DND-41 (cell line): ENCODE measurements around the gene CIDEC.
A peak's percentile ranks its signal among the peaks of the same experiment; 100 is the strongest.
"Not testable (repeated sequence)": the region's sequence is repeated elsewhere in the genome, so short reads cannot be mapped to it uniquely, and the experiment has no call there.

Source experiments
- ATAC-seq: fragments of 200-7000 bp; cut with Tn5 transposase; 3 replicates; pipeline ENCODE4 v1.9.1; 2021; ENCODE audit warnings: low read depth; ENCODE audit not compliant: insufficient read depth
- DNase-seq: peaks from one replicate; pipeline ENCODE4 v3.0.0-alpha.2; 2020
- H2AFZ ChIP-seq: 2 replicates; pipeline ENCODE4 v1.6.0; 2012; ENCODE audit warnings: low read depth, low read length
- H3K27ac ChIP-seq: 2 replicates; pipeline ENCODE4 v1.5.1; 2012; ENCODE audit warnings: low read length, inconsistent platforms
- H3K27me3 ChIP-seq: fragments of 200-600 bp; sonication (generic); 2 replicates; pipeline ENCODE4 v1.6.0; 2012; ENCODE audit warnings: low read length, mild to moderate bottlenecking, inconsistent platforms; ENCODE audit not compliant: insufficient read depth, poor library complexity
- H3K36me3 ChIP-seq: 2 replicates; pipeline ENCODE4 v1.5.1; 2012; ENCODE audit warnings: low read length, inconsistent platforms; ENCODE audit not compliant: insufficient read depth
- H3K4me1 ChIP-seq: 2 replicates; pipeline ENCODE4 v1.5.1; 2012; ENCODE audit warnings: mild to moderate bottlenecking, low read length; ENCODE audit not compliant: insufficient read depth
- H3K4me2 ChIP-seq: 2 replicates; pipeline ENCODE4 v1.6.0; 2012; ENCODE audit warnings: mild to moderate bottlenecking, moderate library complexity, low read length, inconsistent platforms; ENCODE audit not compliant: insufficient read depth
- H3K4me3 ChIP-seq, 2 experiments: fragments of 200-600 bp in 1 of 2; shearing (Covaris generic) in 1 of 2; 2 replicates each; pipeline ENCODE4 v1.5.1; 2012 to 2016; ENCODE audit warnings: inconsistent platforms in 2 of 2, low read length in 2 of 2, mild to moderate bottlenecking in 2 of 2, low read depth in 1 of 2, moderate library complexity in 1 of 2
- H3K79me2 ChIP-seq: 2 replicates; pipeline ENCODE4 v1.6.0; 2012; ENCODE audit warnings: low read length, inconsistent platforms; ENCODE audit not compliant: insufficient read depth
- H3K9ac ChIP-seq: 2 replicates; pipeline ENCODE4 v1.6.0; 2012; ENCODE audit warnings: low read depth, mild to moderate bottlenecking, inconsistent platforms, low read length, moderate library complexity
- H3K9me3 ChIP-seq: 2 replicates; pipeline ENCODE4 v1.5.1; 2012; ENCODE audit warnings: low read length, moderate library complexity, mild to moderate bottlenecking, inconsistent platforms; ENCODE audit not compliant: insufficient read depth, severe bottlenecking
- H4K20me1 ChIP-seq: 2 replicates; pipeline ENCODE4 v1.6.0; 2012; ENCODE audit warnings: low read length; ENCODE audit not compliant: insufficient read depth
- CTCF ChIP-seq: IDR thresholded peaks from 2 replicates; pipeline ENCODE4 v1.5.1; 2012; ENCODE audit warnings: borderline replicate concordance, low read length, moderate library complexity, mild to moderate bottlenecking; ENCODE audit not compliant: poor library complexity, severe bottlenecking; ENCODE audit errors: extremely low read depth
- EZH2 ChIP-seq: IDR thresholded peaks from 3 replicates; pipeline ENCODE4 v1.6.1; 2012; ENCODE audit warnings: borderline replicate concordance, low read depth, mild to moderate bottlenecking, moderate library complexity, low read length, inconsistent platforms; ENCODE audit not compliant: severe bottlenecking

CIDEC gene

GRCh38 chr3:9852528-9852927 is 27.5 kb downstream of the CIDEC start:
- Histone ChIP-seq H3K9me3 (no peaks in the 10 kb centered on the region), H4K20me1 (no peaks in the 10 kb centered on the region), H3K4me1 (no peaks in the 10 kb centered on the region), H3K9ac (no peak overlapping the region), H3K27me3 (no peaks in the 10 kb centered on the region), H3K79me2 (no peaks in the 10 kb centered on the region), H3K4me3 (no peak overlapping the region), H2AFZ (no peak overlapping the region), H3K4me2 (no peak overlapping the region), H3K27ac (no peak overlapping the region), H3K36me3 (no peaks in the 10 kb centered on the region)
- DNase-seq, result no peak
- no peak for ATAC-seq
- no peak for TF ChIP-seq CTCF
- TF ChIP-seq EZH2, result no peak

- not testable (repeated sequence) for H2AFZ ChIP-seq, DNase-seq, H3K79me2 ChIP-seq, H4K20me1 ChIP-seq, ATAC-seq, H3K27ac ChIP-seq, H3K36me3 ChIP-seq, H3K4me3 ChIP-seq, H3K9me3 ChIP-seq, H3K9ac ChIP-seq, H3K4me2 ChIP-seq, H3K4me1 ChIP-seq, H3K27me3 ChIP-seq
These were observed 28.1 kb downstream of the CIDEC start for GRCh38 chr3:9851926-9852325.

- not testable (repeated sequence) for H3K4me2 ChIP-seq, H4K20me1 ChIP-seq, DNase-seq, H3K9me3 ChIP-seq, H3K36me3 ChIP-seq, H2AFZ ChIP-seq, ATAC-seq, H3K9ac ChIP-seq, H3K4me1 ChIP-seq, H3K79me2 ChIP-seq, H3K4me3 ChIP-seq, H3K27ac ChIP-seq, H3K27me3 ChIP-seq
These were observed 28.7 kb downstream of the CIDEC start for GRCh38 chr3:9851383-9851782.

GRCh38 chr3:9848860-9849259 is 31.2 kb downstream of the CIDEC start:
- H3K4me2 ChIP-seq, DNase-seq, ATAC-seq, H3K79me2 ChIP-seq, H3K36me3 ChIP-seq, H3K9me3 ChIP-seq, H2AFZ ChIP-seq, H3K27ac ChIP-seq, H3K9ac ChIP-seq, H3K27me3 ChIP-seq, H4K20me1 ChIP-seq, H3K4me3 ChIP-seq, H3K4me1 ChIP-seq: not testable (repeated sequence)
- TF ChIP-seq CTCF, result peak; percentile 55

- H2AFZ ChIP-seq, H3K27ac ChIP-seq, H3K9ac ChIP-seq, ATAC-seq, H3K27me3 ChIP-seq, DNase-seq, H4K20me1 ChIP-seq, H3K79me2 ChIP-seq, H3K9me3 ChIP-seq, H3K4me2 ChIP-seq, H3K36me3 ChIP-seq, H3K4me3 ChIP-seq: not testable (repeated sequence)
- peaks cover 10% of the 10 kb centered on the region for H3K4me1 ChIP-seq
These were observed 32.2 kb downstream of the CIDEC start for GRCh38 chr3:9847870-9848269.
